Astrocyte (in vitro differentiated cells and primary cell): ENCODE measurements around the gene TMC2. TPM values are rescaled to one million over a fixed set of nuclear protein-coding genes. Genes with fewer than 3 reads are reported as not detected.

Experiments
- DNase-seq: peaks from one replicate; pipeline ENCODE4 v3.0.0-alpha.2; 2010; ENCODE audit warnings: low read depth
- FAIRE-seq: peaks from 2 replicates; lab custom pipeline; 2011; peaks lifted over from hg19 to GRCh38; lab: Jason Lieb, UNC
- H2AFZ ChIP-seq: 2 replicates; pipeline ENCODE4 v1.6.0; 2012; ENCODE audit warnings: low read depth, low read length, inconsistent platforms
- H3K27ac ChIP-seq: 2 replicates; pipeline ENCODE4 v1.5.1; 2011; ENCODE audit warnings: low read depth, low read length, inconsistent platforms
- H3K27me3 ChIP-seq: 2 replicates; pipeline ENCODE4 v1.6.0; 2011; ENCODE audit warnings: low read length, inconsistent platforms; ENCODE audit not compliant: insufficient read depth
- H3K36me3 ChIP-seq: 2 replicates; pipeline ENCODE4 v1.5.1; 2011; ENCODE audit warnings: low read length, inconsistent platforms; ENCODE audit not compliant: insufficient read depth
- H3K4me1 ChIP-seq: 2 replicates; pipeline ENCODE4 v1.5.1; 2011; ENCODE audit warnings: low read length, inconsistent platforms; ENCODE audit not compliant: insufficient read depth
- H3K4me2 ChIP-seq: 2 replicates; pipeline ENCODE4 v1.6.0; 2012; ENCODE audit warnings: low read length, inconsistent platforms
- H3K4me3 ChIP-seq: 2 replicates; pipeline ENCODE4 v1.5.1; 2011; ENCODE audit warnings: low read depth, mild to moderate bottlenecking, low read length, inconsistent platforms; ENCODE audit not compliant: insufficient read depth
- H3K79me2 ChIP-seq: 2 replicates; pipeline ENCODE4 v1.6.0; 2012; ENCODE audit warnings: mild to moderate bottlenecking, low read length, inconsistent platforms; ENCODE audit not compliant: insufficient read depth
- H3K9ac ChIP-seq: 2 replicates; pipeline ENCODE4 v1.6.0; 2012; ENCODE audit warnings: mild to moderate bottlenecking, low read length, inconsistent platforms
- H3K9me3 ChIP-seq: 2 replicates; pipeline ENCODE4 v1.5.1; 2012; ENCODE audit warnings: low read depth, mild to moderate bottlenecking, low read length, inconsistent platforms; ENCODE audit not compliant: insufficient read depth
- H4K20me1 ChIP-seq: 2 replicates; pipeline ENCODE4 v1.6.0; 2012; ENCODE audit warnings: low read length, inconsistent platforms; ENCODE audit not compliant: insufficient read depth
- H3K27ac Mint-ChIP-seq: one replicate; pipeline ENCODE4 v1.8.0; 2021; ENCODE audit warnings: mild to moderate bottlenecking, mixed read lengths; ENCODE audit not compliant: unreplicated experiment
- H3K27me3 Mint-ChIP-seq: one replicate; pipeline ENCODE4 v1.8.0; 2021; ENCODE audit warnings: low read depth, mixed read lengths; ENCODE audit not compliant: unreplicated experiment
- H3K36me3 Mint-ChIP-seq: one replicate; pipeline ENCODE4 v1.8.0; 2021; ENCODE audit warnings: low read depth, mixed read lengths; ENCODE audit not compliant: unreplicated experiment
- H3K4me1 Mint-ChIP-seq: one replicate; pipeline ENCODE4 v1.8.0; 2021; ENCODE audit warnings: low read depth, mixed read lengths; ENCODE audit not compliant: unreplicated experiment
- H3K4me3 Mint-ChIP-seq: one replicate; pipeline ENCODE4 v1.8.0; 2021; ENCODE audit warnings: mild to moderate bottlenecking, moderate library complexity, mixed read lengths; ENCODE audit not compliant: unreplicated experiment
- H3K9me3 Mint-ChIP-seq: one replicate; pipeline ENCODE4 v1.8.0; 2021; ENCODE audit warnings: mild to moderate bottlenecking, mixed read lengths; ENCODE audit not compliant: unreplicated experiment
- CTCF ChIP-seq: IDR thresholded peaks from 2 replicates; pipeline ENCODE4 v1.5.1; 2011; ENCODE audit warnings: low read depth, mild to moderate bottlenecking, inconsistent platforms, low read length, moderate library complexity; ENCODE audit not compliant: insufficient read depth
- EZH2 ChIP-seq: IDR thresholded peaks from 2 replicates; pipeline ENCODE4 v1.6.1; 2012; ENCODE audit warnings: mild to moderate bottlenecking, low read length, inconsistent platforms; ENCODE audit not compliant: insufficient read depth
- total RNA-seq: library from RNA; stranded (reverse); gene quantifications from 2 replicates; pipeline ENCODE4 v1.2.1, GENCODE V29; 2021

TMC2 gene
- total RNA-seq, 1 donor from 2014 or later = not detected

- FAIRE-seq = no peak
- peaks cover 17% of the 10 kb centered on the region for H3K27me3 Mint-ChIP-seq
Observed at GRCh38 chr20:2507464-2507863, 28.9 kb upstream of the TMC2 start.

GRCh38 chr20:2507875-2508630 is 28.3 kb upstream of the TMC2 start:
- Mint-ChIP-seq H3K9me3 (peaks cover 1% of the 10 kb centered on the region), H3K4me3 (peak overlapping the region; percentile 100), H3K27me3 (peaks cover 23% of the 10 kb centered on the region), H3K36me3 (peaks cover 2% of the 10 kb centered on the region), H3K4me1 (peaks cover 7% of the 10 kb centered on the region), H3K27ac (peak overlapping the region; percentile 97)
- Histone ChIP-seq H2AFZ (peak overlapping the region; percentile 94), H3K9ac (peak overlapping the region; percentile 88), H3K79me2 (peaks cover 22% of the 10 kb centered on the region), H3K4me2 (peak overlapping the region; percentile 92), H3K27ac (peak overlapping the region; percentile 84), H3K36me3 (no peaks in the 10 kb centered on the region), H3K4me3 (peak overlapping the region; percentile 88), H4K20me1 (no peaks in the 10 kb centered on the region), H3K9me3 (no peaks in the 10 kb centered on the region), H3K27me3 (no peaks in the 10 kb centered on the region), H3K4me1 (peaks cover 8% of the 10 kb centered on the region)
- no peak for DNase-seq
- TF ChIP-seq CTCF (no peak), EZH2 (no peak)
- FAIRE-seq = no peak

More at GRCh38 chr20:2507464-2507863, 28.9 kb upstream of the TMC2 start:
- no peak for TF ChIP-seq CTCF
- no peak for TF ChIP-seq EZH2
- no peak overlapping the region for H2AFZ ChIP-seq
- no peak overlapping the region for H3K9ac ChIP-seq
- H4K20me1 ChIP-seq = no peaks in the 10 kb centered on the region
- no peak for DNase-seq
- H3K4me1 ChIP-seq = peaks cover 8% of the 10 kb centered on the region
- peaks cover 1% of the 10 kb centered on the region for H3K9me3 Mint-ChIP-seq
- H3K27ac ChIP-seq = no peak overlapping the region
- H3K4me3 ChIP-seq = peak overlapping the region; percentile 88
- H3K4me1 Mint-ChIP-seq = peaks cover 7% of the 10 kb centered on the region
- H3K36me3 ChIP-seq = no peaks in the 10 kb centered on the region
- H3K27me3 ChIP-seq = no peaks in the 10 kb centered on the region
- no peaks in the 10 kb centered on the region for H3K9me3 ChIP-seq
- peak overlapping the region; percentile 100 for H3K4me3 Mint-ChIP-seq
- peaks cover 2% of the 10 kb centered on the region for H3K36me3 Mint-ChIP-seq
- no peak overlapping the region for H3K27ac Mint-ChIP-seq
- peaks cover 25% of the 10 kb centered on the region for H3K79me2 ChIP-seq
- peak overlapping the region; percentile 92 for H3K4me2 ChIP-seq
